Breast epithelium (tissue), 3 donors: ENCODE measurements around the gene SLC25A36.

Experiments used
- POLR2A ChIP-seq: fragments of 450-650 bp; IDR thresholded peaks from one replicate; pipeline ENCODE4 v1.6.1; 2016; ENCODE audit warnings: antibody characterized with exemption, mild to moderate bottlenecking, moderate library complexity
- TF ChIP-seq, protein P1 (sequence below), 3 donors: fragments of 450-650 bp; IDR thresholded peaks; one replicate each; pipeline ENCODE4 v1.5.1; 2016 to 2017; ENCODE audit warnings: antibody characterized with exemption in 3 of 3, mild to moderate bottlenecking in 3 of 3, moderate library complexity in 3 of 3

DNA sequence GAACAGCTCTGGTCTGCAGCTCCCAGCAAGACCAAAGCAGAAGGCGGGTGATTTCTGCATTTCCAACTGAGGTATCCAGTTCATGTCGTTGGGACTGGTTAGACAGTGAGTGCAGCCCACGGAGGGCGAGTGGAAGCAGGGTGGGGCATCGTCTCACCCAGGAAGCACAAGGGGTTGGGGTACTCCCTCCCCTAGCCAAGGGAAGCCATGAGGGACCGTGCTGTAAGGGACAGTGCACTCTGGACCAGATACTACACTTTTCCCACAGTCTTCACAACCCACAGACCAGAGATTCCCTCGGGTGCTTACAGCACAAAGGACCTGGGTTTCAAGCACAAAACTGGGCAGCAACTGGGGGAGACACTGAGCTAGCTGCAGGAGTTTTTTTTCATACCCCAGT, 8.5 kb upstream of the SLC25A36 start:
- no peak for TF ChIP-seq POLR2A
- TF ChIP-seq, protein P1, sequence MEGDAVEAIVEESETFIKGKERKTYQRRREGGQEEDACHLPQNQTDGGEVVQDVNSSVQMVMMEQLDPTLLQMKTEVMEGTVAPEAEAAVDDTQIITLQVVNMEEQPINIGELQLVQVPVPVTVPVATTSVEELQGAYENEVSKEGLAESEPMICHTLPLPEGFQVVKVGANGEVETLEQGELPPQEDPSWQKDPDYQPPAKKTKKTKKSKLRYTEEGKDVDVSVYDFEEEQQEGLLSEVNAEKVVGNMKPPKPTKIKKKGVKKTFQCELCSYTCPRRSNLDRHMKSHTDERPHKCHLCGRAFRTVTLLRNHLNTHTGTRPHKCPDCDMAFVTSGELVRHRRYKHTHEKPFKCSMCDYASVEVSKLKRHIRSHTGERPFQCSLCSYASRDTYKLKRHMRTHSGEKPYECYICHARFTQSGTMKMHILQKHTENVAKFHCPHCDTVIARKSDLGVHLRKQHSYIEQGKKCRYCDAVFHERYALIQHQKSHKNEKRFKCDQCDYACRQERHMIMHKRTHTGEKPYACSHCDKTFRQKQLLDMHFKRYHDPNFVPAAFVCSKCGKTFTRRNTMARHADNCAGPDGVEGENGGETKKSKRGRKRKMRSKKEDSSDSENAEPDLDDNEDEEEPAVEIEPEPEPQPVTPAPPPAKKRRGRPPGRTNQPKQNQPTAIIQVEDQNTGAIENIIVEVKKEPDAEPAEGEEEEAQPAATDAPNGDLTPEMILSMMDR (IDR thresholded peaks at IDR 0.05) = no peak
